Left kidney (tissue), 2 donors: Measurements from ENCODE around the gene TEX22. TPM values are rescaled to one million over a fixed set of nuclear protein-coding genes. Genes with fewer than 3 reads are reported as not detected.

ENCODE experiments used
- DNase-seq: peaks from one replicate; pipeline ENCODE4 v3.0.0-alpha.2; 2013
- polyA plus RNA-seq: library from polyadenylated mRNA; unstranded; fragments of 120-200 nt; gene quantifications from one replicate; pipeline ENCODE4 v1.2.1, GENCODE V29; 2013; ENCODE audit not compliant: insufficient read length

The TEX22 gene
- polyA plus RNA-seq, 1 donor = 1.4 TPM

DNA sequence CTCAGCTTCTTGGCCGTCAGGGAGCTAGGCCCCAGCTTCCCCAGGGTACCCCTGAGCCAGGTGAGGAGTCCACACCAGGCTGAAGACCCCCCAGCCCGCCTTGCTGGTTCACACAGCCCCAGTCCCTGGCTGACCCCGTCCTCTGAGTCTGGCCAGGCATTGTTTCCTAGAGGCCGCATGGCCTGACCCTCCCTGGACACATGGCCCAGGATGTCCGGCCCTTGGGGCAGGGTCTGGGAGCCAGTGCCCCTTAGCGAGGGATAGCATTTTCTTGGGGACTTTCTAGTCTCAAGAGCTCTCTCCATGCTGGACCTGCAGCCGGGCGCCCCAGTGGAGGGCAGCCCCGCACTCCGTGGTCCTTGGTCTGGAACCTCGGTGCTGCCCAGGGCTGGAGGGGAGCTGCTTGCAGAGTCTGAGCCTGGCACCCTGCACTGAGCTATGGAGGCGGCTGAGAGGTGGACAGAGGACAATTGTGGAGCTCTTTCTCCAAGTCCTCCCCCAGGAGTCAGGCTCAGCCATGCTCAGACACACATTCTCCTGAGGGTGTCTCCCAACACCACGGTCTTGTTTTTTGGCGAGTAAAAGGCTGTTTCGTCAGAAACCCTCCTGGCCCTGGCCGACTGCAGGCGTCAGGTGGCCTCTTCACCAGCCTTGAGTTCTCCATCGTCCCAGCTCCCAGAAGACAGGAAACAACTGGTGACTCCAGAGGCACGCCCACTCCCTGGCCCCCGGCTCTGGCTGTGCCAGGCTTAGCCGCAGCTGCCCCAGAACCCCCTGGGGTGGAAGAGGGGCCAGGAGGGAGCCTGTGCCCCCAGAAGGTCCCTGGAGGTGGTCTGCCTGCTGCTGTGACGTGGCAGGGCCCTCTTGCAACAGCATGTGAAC lies 58.6 kb downstream of the TEX22 start:
- no peak for DNase-seq

DNA sequence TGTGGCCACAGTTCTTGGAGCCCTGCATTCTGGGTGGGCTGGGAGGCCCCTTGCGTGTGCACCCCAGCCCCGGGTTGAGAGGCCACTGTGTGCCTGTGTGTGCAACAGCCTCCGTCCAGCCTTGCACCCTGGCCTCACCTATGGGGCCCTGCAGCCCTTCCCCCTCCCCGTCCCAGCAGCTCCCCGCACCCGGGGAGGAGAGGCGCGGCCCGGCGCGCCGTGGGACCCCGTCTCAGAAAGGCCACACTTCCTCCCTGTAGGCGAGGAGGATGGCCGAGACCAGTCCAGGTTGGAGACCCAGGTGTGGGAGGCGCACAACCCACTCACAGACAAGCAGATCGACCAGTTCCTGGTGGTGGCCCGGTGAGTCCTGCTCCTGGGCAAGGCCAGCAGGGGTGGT lies 59.7 kb downstream of the TEX22 start:
- DNase-seq = no peak

DNA sequence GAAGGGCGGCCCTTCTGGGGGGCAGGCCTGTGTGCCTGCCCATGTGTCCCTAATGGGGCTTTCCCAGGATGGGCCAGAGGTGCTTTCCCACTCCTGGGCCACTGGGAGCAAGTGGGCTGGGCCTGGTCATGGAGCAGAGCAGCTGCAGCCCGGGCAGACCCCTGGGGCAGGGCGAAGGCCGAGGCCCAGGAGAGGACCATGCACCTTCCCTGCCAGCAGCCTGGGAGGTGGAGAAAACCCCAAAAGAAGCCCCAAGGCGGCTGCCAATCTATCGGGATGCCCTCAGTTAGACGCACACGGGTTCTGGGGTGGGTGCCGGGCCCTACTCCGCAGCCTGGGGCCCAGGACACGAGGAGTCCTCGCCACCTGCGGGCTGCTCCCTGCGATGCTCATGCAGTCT lies 60.2 kb downstream of the TEX22 start:
- DNase-seq = no peak

DNA sequence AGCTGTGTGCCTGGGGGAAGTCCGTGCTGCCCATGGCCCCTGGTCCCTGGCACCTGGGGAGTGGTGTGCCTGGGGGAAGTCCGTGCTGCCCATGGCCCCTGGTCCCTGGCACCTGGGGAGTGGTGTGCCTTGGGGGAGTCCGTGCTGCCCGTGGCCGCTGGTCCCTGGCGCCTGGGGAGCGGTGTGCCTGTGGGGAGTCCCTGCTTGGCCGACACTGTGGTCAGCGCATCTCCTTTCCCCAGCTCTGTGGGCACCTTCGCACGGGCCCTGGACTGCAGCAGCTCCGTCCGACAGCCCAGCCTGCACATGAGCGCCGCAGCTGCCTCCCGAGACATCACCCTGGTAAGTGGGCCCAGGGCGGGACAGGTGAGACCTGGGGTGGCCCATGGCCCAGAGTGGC lies 61.8 kb downstream of the TEX22 start:
- no peak for DNase-seq

DNA sequence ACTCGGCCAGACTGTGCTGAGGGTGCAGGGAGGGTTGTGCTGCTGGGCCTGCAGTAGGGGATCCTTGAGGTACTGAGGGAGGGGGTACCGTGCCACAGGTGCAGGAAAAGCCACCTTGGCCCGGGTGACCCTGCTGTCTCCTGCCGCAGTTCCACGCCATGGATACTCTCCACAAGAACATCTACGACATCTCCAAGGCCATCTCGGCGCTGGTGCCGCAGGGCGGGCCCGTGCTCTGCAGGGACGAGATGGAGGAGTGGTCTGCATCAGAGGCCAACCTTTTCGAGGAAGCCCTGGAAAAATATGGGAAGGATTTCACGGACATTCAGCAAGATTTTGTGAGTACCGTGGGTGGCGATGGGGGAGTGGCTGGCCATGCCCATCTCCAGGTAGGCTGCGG lies 62.3 kb downstream of the TEX22 start:
- no peak for DNase-seq

DNA sequence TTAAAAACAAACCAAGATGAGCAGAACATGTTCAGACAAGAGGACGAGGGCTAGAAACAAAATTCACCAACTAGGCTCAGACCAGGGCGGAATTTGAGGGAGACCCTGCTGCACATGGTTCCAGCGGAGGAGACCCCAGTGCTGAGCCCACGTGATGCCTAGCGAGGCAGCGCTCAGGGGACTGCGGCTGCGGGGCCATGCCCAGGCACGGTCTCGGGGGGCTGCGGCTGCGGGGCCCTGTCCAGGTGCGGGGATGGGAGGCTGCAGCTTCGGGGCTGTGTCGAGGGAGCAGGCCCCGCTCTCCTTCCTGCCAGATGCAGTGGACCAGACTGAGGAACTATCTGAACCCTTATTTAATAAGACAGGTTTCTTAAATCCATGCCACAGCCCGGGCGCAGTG lies 63.6 kb downstream of the TEX22 start:
- DNase-seq = no peak

Other genes starting within 250 kb of the TEX22 start
- 7.5 TPM for gene JAG2, start 229.8 kb upstream of the TEX22 start, polyA plus RNA-seq
- gene NUDT14, start 217.2 kb upstream of the TEX22 start, polyA plus RNA-seq = 24.3 TPM
- gene BTBD6, start 150.0 kb upstream of the TEX22 start, polyA plus RNA-seq = 32.1 TPM
- 37.6 TPM for gene BRF1, start 97.5 kb upstream of the TEX22 start, polyA plus RNA-seq
- 67.0 TPM for gene PACS2, start 83.8 kb upstream of the TEX22 start, polyA plus RNA-seq
- gene MTA1, start 21.3 kb downstream of the TEX22 start, polyA plus RNA-seq = 117 TPM
- gene CRIP2, start 76.3 kb downstream of the TEX22 start, polyA plus RNA-seq = 87.4 TPM
- gene CRIP1, start 88.3 kb downstream of the TEX22 start, polyA plus RNA-seq = 22.7 TPM
- 5.6 TPM for gene TEDC1, start 92.7 kb downstream of the TEX22 start, polyA plus RNA-seq
- gene TMEM121, start 128.0 kb downstream of the TEX22 start, polyA plus RNA-seq = 2.8 TPM